A549 (cell line): ENCODE measurements around the gene MOV10. TPM values are rescaled to one million over a fixed set of nuclear protein-coding genes. Genes with fewer than 3 reads are reported as not detected.

Experiments
- ATAC-seq, 2 experiments: fragments of 200-7000 bp in 1 of 2; fragments of >200 bp in 1 of 2; cut with Nextera tagmentation in 1 of 2; cut with Tn5 transposase in 1 of 2; 3 replicates each; pipeline versions ENCODE4 v1.8.0 to v1.9.1; 2018 to 2020; ENCODE audit warnings: mild to moderate bottlenecking in 1 of 2, moderate library complexity in 1 of 2
- CTCF ChIA-PET: fragments of 300-600 bp; sonication (Branson Sonifier 250); formaldehyde crosslinking; extraction: SDS; loops from one replicate; lab custom pipeline; 2021; ENCODE audit warnings: antibody characterized with exemption, inconsistent platforms; lab: Yijun Ruan, JAX
- POLR2A ChIA-PET: fragments of 350-600 bp; formaldehyde crosslinking; extraction: SDS; loops from one replicate; lab custom pipeline; 2021; ENCODE audit warnings: antibody characterized with exemption, inconsistent platforms; lab: Yijun Ruan, JAX
- DNase-seq, 2 experiments: peaks; one replicate each; pipeline versions ENCODE4 v3.0.0 to v3.0.0-alpha.2; 2011 to 2016; ENCODE audit warnings: low read depth in 1 of 2, low spot score in 1 of 2
- FAIRE-seq: peaks from 2 replicates; lab custom pipeline; 2011; peaks lifted over from hg19 to GRCh38; lab: Jason Lieb, UNC
- H3K27ac ChIP-seq, 2 experiments: fragments of >200 bp; sonication (Bioruptor Twin); formaldehyde crosslinking; 3 replicates each; pipeline ENCODE4 v1.5.1; 2016 to 2017
- H3K4me1 ChIP-seq: fragments of >200 bp; sonication (Bioruptor Twin); formaldehyde crosslinking; 3 replicates; pipeline ENCODE4 v1.6.1; 2016
- H3K4me2 ChIP-seq: fragments of >200 bp; sonication (Bioruptor Twin); formaldehyde crosslinking; 3 replicates; pipeline ENCODE4 v1.6.1; 2016
- H3K4me3 ChIP-seq: fragments of >200 bp; sonication (Bioruptor Twin); formaldehyde crosslinking; 3 replicates; pipeline ENCODE4 v1.5.1; 2016
- H3K9me3 ChIP-seq: fragments of >200 bp; sonication (Bioruptor Twin); formaldehyde crosslinking; 3 replicates; pipeline ENCODE4 v1.6.1; 2016
- CBX2 ChIP-seq: fragments of 200-600 bp; sonication (generic); IDR thresholded peaks from 2 replicates; pipeline ENCODE4 v1.6.1; 2016; ENCODE audit warnings: low read depth, mild to moderate bottlenecking, borderline replicate concordance
- CBX8 ChIP-seq: fragments of 200-600 bp; sonication (generic); IDR thresholded peaks from 2 replicates; pipeline ENCODE4 v1.6.1; 2016
- CEBPB ChIP-seq, 2 experiments: fragments of >200 bp in 1 of 2; sonication (Bioruptor Twin) in 1 of 2; formaldehyde crosslinking in 1 of 2; IDR thresholded peaks; 2 replicates each; pipeline ENCODE4 v1.6.1; 2012 to 2016
- ESRRA ChIP-seq: fragments of 150-350 bp; IDR thresholded peaks from 2 replicates; pipeline ENCODE4 v1.6.1; 2014; ENCODE audit warnings: mild to moderate bottlenecking, low read length, borderline replicate concordance
- FOXS1 ChIP-seq: fragments of 250-450 bp; sonication (Bioruptor Pico); IDR thresholded peaks from 2 replicates; pipeline ENCODE4 v1.5.0; 2020; ENCODE audit warnings: mild to moderate bottlenecking, moderate library complexity
- HDAC2 ChIP-seq: fragments of 200-600 bp; sonication (generic); IDR thresholded peaks from 2 replicates; pipeline ENCODE4 v1.6.1; 2016
- HEYL ChIP-seq: fragments of 250-450 bp; sonication (Bioruptor Pico); IDR thresholded peaks from 2 replicates; pipeline ENCODE4 v1.8.0; 2021; ENCODE audit warnings: mild to moderate bottlenecking, moderate library complexity
- HOXA7 ChIP-seq: fragments of 250-450 bp; sonication (Bioruptor Pico); IDR thresholded peaks from 2 replicates; pipeline ENCODE4 v1.5.0; 2020; ENCODE audit warnings: mild to moderate bottlenecking, moderate library complexity
- JUN ChIP-seq, 2 experiments: fragments of >200 bp; sonication (Bioruptor Twin); formaldehyde crosslinking; IDR thresholded peaks; 2 replicates in 1 of 2; 3 replicates in 1 of 2; pipeline ENCODE4 v1.6.1; 2016 to 2017
- MAFK ChIP-seq: fragments of 450-650 bp; IDR thresholded peaks from 2 replicates; pipeline ENCODE4 v1.6.1; 2014; ENCODE audit not compliant: partially characterized antibody
- POLR2A ChIP-seq: IDR thresholded peaks from 2 replicates; pipeline ENCODE4 v1.6.1; 2012; ENCODE audit warnings: mild to moderate bottlenecking, low read length
- POLR2AphosphoS2 ChIP-seq: conservative IDR thresholded peaks from 2 replicates; pipeline ENCODE4 v1.6.1; 2012; ENCODE audit warnings: low read length, improper control_type of control experiment, inconsistent platforms
- RAD21 ChIP-seq, 2 experiments: fragments of >200 bp in 1 of 2; sonication (Bioruptor Twin) in 1 of 2; formaldehyde crosslinking in 1 of 2; IDR thresholded peaks in 1 of 2; conservative IDR thresholded peaks in 1 of 2; 2 replicates in 1 of 2; 3 replicates in 1 of 2; pipeline ENCODE4 v1.6.1; 2012 to 2018; ENCODE audit warnings: inconsistent platforms in 1 of 2
- RARB ChIP-seq: fragments of 250-450 bp; sonication (Bioruptor Pico); IDR thresholded peaks from 2 replicates; pipeline ENCODE4 v1.8.0; 2021; ENCODE audit warnings: mild to moderate bottlenecking, moderate library complexity
- SMC3 ChIP-seq: fragments of >200 bp; sonication (Bioruptor Twin); formaldehyde crosslinking; IDR thresholded peaks from 3 replicates; pipeline ENCODE4 v1.6.1; 2018; ENCODE audit warnings: inconsistent platforms
- ZFP36 ChIP-seq: fragments of 450-650 bp; IDR thresholded peaks from 2 replicates; pipeline ENCODE4 v1.6.1; 2014; ENCODE audit warnings: borderline replicate concordance; ENCODE audit not compliant: partially characterized antibody
- WGBS: methylation state at CpG from one replicate; pipeline ENCODE4 v1.1.6; 2017; ENCODE audit errors: missing lambda C conversion rate; 5-methylcytosine and 5-hydroxymethylcytosine counted together
- polyA plus RNA-seq, 4 experiments: library from polyadenylated mRNA; depleted of rRNA in 3 of 4; stranded (reverse); fragments of >200 nt; fragmentation: RNase III in 1 of 4; extraction: RNeasy Plus Mini Kit Qiagen cat#74134 plus additional on column Dnase treatment in 1 of 4; gene quantifications; 2 replicates in 3 of 4; 3 replicates in 1 of 4; pipeline ENCODE4 v1.2.3, GENCODE V29; 2011 to 2017
- TF ChIP-seq, protein P1 (sequence below): fragments of >200 bp; sonication (Bioruptor Twin); formaldehyde crosslinking; IDR thresholded peaks from 3 replicates; pipeline ENCODE4 v1.5.1; 2016
- TF ChIP-seq, protein P2 (sequence below): fragments of 250-450 bp; sonication (Bioruptor Pico); IDR thresholded peaks from 2 replicates; pipeline ENCODE4 v1.5.0; 2021; ENCODE audit warnings: mild to moderate bottlenecking, moderate library complexity, borderline replicate concordance
- TF ChIP-seq, protein P3 (sequence below): IDR thresholded peaks from 2 replicates; pipeline ENCODE4 v1.6.1; 2012

The MOV10 gene
- polyA plus RNA-seq, 2 of the 4 experiments (the other 2 are of a cell fraction), result 27.3 to 37.3 TPM

DNA sequence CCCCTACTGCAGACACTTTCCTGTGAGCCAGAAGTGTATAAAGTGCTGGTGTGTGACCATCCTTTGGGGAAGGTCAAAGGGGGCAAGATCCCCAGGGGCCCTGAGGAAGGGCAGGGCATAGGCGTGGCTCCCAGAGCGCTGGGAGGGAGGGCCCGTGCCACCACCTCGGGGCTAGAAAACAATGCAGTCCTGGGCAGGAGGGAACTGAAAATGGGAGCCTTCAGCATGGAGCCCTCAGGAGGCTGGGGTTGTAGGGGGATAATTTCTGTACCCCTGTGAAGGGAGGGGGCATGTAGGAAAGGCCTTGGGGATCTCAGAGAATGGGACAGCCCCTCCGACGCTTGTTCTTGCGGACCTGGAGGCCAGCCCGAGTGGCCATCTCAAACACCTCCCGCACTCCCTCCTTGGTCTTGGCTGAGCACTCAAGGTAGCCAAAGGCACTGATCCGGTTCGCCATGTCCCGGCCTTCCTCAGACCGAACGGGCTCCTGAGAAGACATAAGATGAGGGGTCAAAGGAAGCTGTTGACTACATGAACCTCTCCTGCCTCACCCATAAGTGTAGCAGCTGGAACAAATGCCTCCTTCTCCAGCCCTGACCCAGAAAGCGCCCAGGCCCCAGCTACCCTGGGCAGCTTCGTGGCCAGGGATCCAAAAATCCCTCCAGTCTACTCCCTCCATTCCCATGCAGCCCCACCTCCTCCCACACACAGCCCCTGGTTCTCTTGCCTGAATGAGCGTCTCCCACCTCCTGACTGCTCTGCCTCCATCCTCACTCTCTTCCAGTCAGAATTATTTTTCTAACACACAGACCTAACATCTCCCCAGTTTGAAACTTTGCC lies 27.0 kb downstream of the MOV10 start:
- ChIA-PET CTCF (interaction anchor here (0.6 to 1.1 kb wide), 2 partner anchors 14 to 19 kb away, joined by 3 read pairs; partner anchors contain the start of gene PPM1J), POLR2A (interaction anchor here (1.7 kb wide), 1 partner anchor 27 kb away, joined by 6 read pairs; the partner anchor contains the start of gene MOV10)
- H3K4me2 ChIP-seq, result peak overlapping the region; percentile 86
- no peaks in the 10 kb centered on the region for H3K9me3 ChIP-seq
- FAIRE-seq (no peak), DNase-seq (no peak), ATAC-seq (no peak)
- WGBS, result 80% methylated on average over 17 of the region's 17 CpGs
- TF ChIP-seq MAFK, result no peak
- TF ChIP-seq JUN (IDR thresholded peaks at IDR 0.05), result peak in 1 of 2 experiments; percentile 3; a peak in 1 of 5 replicates
- peak overlapping the region; percentile 81 to 100 for H3K27ac ChIP-seq
- H3K4me1 ChIP-seq, result peaks cover 65% of the 10 kb centered on the region
- peak overlapping the region; percentile 19; the same call in 1 of the 3 replicates for H3K4me3 ChIP-seq

DNA sequence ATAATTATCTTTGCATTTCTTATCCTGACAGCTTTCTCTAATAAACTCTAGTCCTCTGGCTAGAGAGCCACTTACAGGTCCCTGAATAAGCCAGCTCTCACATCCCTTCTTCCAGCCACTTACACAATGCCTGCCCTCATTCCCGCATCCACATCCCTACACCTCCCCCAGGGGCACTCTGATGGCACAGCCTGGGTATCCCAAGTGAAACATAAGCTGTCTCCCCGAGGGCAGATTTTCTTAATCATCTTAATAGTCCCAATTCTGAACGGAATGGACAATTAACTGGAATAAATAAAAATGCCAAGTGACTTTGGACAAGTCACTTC lies 27.6 kb downstream of the MOV10 start:
- Histone ChIP-seq H3K4me3 (no peak overlapping the region), H3K4me2 (peak overlapping the region; percentile 86; the same call in 1 of the 3 replicates), H3K4me1 (peaks cover 65% of the 10 kb centered on the region), H3K27ac (peak overlapping the region; percentile 81 to 100; a peak in 4 of 6 replicates), H3K9me3 (no peaks in the 10 kb centered on the region)
- FAIRE-seq (no peak), ATAC-seq (no peak), DNase-seq (no peak)
- TF ChIP-seq POLR2AphosphoS2 (no peak), FOXS1 (CRISPR knock-in tag) (no peak), POLR2A (no peak), RARB (no peak), ESRRA (no peak), JUN (IDR thresholded peaks at IDR 0.05) (no peak), ZFP36 (no peak), CEBPB (IDR thresholded peaks at IDR 0.05) (no peak), RAD21 (conservative IDR thresholded peaks at IDR 0.05 in 1 of 2, IDR thresholded peaks at IDR 0.05 in 1 of 2) (no peak)
- TF ChIP-seq, protein P1, sequence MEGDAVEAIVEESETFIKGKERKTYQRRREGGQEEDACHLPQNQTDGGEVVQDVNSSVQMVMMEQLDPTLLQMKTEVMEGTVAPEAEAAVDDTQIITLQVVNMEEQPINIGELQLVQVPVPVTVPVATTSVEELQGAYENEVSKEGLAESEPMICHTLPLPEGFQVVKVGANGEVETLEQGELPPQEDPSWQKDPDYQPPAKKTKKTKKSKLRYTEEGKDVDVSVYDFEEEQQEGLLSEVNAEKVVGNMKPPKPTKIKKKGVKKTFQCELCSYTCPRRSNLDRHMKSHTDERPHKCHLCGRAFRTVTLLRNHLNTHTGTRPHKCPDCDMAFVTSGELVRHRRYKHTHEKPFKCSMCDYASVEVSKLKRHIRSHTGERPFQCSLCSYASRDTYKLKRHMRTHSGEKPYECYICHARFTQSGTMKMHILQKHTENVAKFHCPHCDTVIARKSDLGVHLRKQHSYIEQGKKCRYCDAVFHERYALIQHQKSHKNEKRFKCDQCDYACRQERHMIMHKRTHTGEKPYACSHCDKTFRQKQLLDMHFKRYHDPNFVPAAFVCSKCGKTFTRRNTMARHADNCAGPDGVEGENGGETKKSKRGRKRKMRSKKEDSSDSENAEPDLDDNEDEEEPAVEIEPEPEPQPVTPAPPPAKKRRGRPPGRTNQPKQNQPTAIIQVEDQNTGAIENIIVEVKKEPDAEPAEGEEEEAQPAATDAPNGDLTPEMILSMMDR, result no peak
- CTCF ChIA-PET, result interaction anchor here (0.6 to 1.8 kb wide), 3 partner anchors 14 to 26 kb away, joined by 3 to 4 read pairs (median 3); partner anchors contain the start of gene PPM1J
- 67% methylated on average over 3 of the region's 3 CpGs for WGBS
- POLR2A ChIA-PET, result interaction anchor here (0.9 kb wide), 1 partner anchor 27 kb away, joined by 3 read pairs; the partner anchor contains the start of gene MOV10

DNA sequence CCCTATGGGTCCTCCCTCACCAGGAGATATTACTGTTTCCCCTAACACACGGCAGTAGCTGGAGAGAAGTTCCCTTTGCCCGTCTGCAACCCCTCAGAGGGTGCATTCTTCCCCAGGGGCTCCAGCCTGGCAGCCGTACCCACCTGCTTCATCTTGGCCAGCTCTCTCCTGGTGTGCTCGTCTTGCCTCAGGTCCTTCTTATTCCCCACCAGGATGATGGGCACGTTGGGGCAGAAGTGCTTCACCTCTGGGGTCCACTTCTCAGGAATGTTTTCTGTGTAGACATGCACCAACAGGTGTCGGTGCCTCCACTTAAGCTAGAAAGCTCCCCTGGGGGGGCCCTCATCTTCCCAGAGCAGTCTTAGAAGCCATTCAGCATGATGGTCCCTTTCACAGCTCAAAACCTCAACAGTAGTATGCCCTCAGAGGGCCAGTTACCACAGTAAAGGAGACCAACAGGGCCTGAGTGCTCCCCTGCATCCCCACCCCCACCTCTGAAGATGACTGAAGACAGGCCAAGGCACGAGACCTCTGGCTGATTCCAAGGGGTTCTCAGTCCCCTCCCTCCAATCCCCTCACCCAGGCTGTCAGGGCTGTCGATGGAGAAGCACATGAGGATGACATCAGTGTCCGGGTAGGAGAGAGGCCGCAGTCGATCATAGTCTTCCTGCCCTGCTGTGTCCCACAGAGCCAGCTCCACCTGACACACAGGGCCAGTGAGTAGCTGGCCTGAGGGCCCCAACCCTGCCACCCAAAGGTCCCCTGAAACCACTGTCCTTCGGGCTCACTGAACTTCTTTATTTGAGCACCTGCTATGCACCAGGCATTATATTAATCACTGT lies 28.2 kb downstream of the MOV10 start:
- FAIRE-seq, result no peak
- no peak for TF ChIP-seq CBX2
- TF ChIP-seq HDAC2, result no peak
- no peak for TF ChIP-seq CEBPB (IDR thresholded peaks at IDR 0.05)
- TF ChIP-seq CBX8, result no peak
- TF ChIP-seq, protein P2, sequence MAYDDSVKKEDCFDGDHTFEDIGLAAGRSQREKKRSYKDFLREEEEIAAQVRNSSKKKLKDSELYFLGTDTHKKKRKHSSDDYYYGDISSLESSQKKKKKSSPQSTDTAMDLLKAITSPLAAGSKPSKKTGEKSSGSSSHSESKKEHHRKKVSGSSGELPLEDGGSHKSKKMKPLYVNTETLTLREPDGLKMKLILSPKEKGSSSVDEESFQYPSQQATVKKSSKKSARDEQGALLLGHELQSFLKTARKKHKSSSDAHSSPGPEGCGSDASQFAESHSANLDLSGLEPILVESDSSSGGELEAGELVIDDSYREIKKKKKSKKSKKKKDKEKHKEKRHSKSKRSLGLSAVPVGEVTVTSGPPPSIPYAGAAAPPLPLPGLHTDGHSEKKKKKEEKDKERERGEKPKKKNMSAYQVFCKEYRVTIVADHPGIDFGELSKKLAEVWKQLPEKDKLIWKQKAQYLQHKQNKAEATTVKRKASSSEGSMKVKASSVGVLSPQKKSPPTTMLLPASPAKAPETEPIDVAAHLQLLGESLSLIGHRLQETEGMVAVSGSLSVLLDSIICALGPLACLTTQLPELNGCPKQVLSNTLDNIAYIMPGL (CRISPR knock-in tag), result no peak
- no peak for TF ChIP-seq HEYL (CRISPR knock-in tag)
- no peak for TF ChIP-seq SMC3
- TF ChIP-seq HOXA7 (CRISPR knock-in tag), result no peak
- TF ChIP-seq, protein P1, result no peak
- TF ChIP-seq, protein P3, sequence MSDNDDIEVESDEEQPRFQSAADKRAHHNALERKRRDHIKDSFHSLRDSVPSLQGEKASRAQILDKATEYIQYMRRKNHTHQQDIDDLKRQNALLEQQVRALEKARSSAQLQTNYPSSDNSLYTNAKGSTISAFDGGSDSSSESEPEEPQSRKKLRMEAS, result no peak
- TF ChIP-seq, all 56 proteins: peak for 0
- Histone ChIP-seq H3K4me1 (peaks cover 66% of the 10 kb centered on the region), H3K27ac (peak overlapping the region in 1 of 2 experiments; percentile 100; a peak in 3 of 6 replicates), H3K4me2 (peak overlapping the region; percentile 86; the same call in 1 of the 3 replicates), H3K9me3 (no peaks in the 10 kb centered on the region), H3K4me3 (no peak overlapping the region)
- DNase-seq (no peak), ATAC-seq (no peak)
- CTCF ChIA-PET, result interaction anchor here (1.1 to 2.9 kb wide), 4 partner anchors 13 to 28 kb away, joined by 3 to 18 read pairs (median 4); partner anchors contain the start of genes MOV10 and PPM1J
- 88% methylated on average over 7 of the region's 12 CpGs for WGBS
- POLR2A ChIA-PET, result interaction anchor here (0.9 kb wide), 1 partner anchor 28 kb away, joined by 3 read pairs; the partner anchor contains the start of gene MOV10
